Fibroblast of skin of abdomen (primary cell): ENCODE measurements around the gene CHD5.
A peak's percentile ranks its signal among the peaks of the same experiment; 100 is the strongest.

Experiments
- DNase-seq: peaks from one replicate; pipeline ENCODE4 v3.0.0-alpha.2; 2013

The CHD5 gene

DNA sequence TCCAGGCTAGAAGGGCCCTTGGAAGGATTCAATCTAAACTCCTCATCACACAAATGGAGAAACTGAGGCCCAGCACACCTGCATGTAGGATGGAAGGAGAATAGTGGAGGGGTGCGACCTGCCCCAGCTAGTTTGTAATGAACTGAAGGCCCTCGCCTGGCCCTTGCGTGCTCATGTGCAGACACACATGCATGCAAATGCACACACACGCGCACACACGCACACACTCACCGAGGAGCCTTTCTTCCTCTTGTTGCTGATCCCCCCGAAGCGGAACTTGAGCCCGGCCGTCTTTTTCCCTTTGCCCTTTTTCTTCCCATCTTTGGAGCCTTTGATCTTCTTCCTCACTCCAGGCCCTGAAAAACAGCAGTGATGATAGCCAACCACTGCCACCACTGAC is 27.9 kb downstream of the CHD5 start:
- DNase-seq, result no peak

DNA sequence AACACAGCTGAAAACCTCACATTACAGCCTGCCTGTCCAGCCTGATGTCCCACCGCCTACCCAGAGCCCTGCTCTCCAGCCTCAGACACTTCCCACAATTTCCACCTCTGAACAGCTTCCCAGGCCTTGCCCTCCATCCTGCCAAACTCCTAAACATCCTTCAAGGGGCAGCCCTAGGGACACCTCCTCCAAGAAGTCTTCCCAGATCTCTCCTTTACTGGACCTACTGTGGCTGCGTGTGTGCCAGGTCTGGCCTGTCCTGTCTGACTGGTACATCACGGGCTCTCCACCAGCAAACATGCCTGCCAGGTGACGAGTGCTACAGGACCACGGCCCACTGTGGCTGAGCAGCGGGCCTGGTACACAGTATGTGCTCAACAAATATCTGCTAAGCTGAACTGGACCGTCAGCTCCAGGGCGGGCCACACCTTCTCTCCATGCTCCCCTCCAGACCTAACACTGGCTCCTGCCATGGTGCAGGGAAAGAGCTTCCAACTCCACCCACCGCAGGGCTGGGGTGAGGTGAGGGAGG is 28.8 kb downstream of the CHD5 start:
- no peak for DNase-seq

DNA sequence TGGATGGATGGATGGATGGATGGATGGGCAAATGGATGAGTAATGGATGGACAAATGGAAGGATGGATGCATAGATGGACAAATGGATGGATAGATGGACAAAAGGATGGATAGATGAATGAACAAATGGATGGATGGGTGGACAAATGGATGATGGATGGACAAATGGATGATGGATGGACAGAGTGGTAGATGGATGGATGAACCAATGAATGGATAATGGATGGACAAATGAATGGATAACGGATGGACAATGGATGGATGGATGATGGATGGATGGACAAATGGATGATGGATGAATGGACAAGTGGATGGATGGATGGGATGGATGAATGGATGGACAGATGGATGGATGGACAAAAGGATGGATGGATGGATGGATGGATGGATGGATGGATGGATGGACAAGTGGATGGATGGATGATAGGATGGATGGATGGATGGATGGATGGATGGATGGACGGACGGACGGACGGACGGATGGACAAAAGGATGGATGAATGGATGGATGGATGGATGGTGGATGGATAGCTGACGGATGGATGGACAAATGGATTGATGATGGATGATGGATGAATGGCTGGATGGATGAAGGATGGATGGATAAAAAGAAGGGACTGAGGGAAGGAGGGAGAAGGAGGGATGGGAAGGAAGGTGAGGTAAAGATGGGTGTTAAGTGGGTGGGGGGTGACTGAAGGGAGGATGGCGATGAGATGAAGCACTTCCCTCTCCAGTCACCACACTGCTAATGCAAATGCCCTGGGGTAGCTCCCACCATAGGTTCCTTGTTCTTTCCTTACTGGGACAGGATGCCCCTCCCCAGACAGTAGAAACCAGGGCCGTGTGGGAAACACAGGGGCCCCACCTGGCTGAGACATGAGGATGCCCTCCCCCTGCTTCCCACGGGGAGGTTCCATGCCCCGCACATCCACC is 29.8 kb downstream of the CHD5 start:
- DNase-seq, result no peak

DNA sequence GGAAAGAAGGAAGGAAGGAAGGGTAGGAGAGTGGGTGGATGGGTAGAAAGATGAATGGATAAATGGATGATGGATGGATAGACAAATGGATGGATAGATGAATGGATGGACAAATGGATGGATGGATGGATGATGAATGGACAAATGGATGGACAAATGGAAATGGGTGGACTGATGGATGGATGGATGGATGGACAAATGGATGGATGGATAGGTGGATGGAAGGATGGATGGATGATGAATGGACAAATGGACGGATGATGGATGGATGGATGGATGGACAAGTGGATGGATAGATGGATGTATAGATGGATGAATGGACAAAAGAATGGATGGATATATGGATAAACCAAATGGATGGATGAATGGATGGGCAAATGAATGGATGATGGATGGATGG is 30.5 kb downstream of the CHD5 start:
- DNase-seq, result no peak

DNA sequence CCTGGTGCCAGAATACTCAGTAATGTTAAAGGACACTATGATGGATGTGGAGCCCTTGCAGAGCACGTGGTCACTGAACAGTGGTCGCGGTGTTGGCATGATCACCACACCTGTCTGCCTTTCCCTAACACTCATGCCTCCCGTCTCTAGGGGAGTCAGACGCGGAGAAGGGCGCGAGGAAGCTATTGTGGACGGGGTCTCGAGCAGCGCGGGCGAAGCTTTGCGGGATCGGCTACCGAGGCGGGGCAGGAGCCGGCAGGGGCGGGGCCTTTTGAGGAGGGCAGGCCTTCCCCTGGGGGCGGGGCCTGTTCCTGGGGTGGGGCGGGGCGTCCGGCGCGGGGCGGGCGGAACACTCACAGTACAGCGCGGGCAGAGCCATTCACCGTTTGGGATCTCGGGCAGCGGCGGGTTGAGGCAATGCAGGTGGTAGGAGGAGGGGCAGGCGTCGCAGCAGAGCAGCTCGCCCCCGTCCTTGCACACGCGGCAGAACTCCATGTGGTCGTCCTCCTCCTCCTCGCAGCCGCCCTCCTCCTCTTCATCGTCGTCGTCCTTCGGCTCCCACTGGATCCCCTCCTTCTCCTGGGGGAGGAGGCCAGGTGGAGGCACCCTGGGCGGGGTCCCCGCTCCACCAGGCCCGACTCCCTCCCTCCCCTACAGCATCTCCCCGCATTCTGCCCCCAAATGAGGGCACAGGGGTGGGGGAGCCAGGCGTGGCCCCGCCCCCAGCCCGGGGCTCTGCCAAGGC is 31.5 kb downstream of the CHD5 start:
- DNase-seq, result peak; percentile 12

DNA sequence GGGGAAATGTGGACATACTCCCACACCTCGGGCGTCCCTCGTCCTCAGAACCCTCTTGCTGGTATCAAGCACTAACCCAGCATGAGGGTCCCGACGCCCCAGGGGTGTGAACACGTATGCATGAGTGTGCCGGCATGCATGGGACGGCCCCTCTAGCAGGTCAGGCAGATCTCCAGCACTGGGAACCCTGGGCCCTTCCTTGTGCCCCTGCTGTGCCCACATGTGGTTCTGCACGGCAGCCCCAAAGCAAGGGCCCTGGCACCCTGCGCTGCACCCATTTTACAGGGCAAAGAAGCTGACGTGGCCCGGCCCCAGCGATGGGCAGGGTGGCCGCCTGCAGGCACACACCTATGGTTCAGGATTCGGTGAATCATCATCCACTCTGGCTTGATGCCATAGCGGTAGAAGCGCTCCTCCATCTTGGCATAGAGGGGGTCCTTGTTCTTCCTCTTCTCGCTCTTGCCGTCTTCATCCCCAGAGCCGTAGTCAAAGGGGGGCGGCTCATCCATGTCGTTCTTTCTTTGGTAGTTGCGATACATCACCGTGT is 34.2 kb downstream of the CHD5 start:
- no peak for DNase-seq

DNA sequence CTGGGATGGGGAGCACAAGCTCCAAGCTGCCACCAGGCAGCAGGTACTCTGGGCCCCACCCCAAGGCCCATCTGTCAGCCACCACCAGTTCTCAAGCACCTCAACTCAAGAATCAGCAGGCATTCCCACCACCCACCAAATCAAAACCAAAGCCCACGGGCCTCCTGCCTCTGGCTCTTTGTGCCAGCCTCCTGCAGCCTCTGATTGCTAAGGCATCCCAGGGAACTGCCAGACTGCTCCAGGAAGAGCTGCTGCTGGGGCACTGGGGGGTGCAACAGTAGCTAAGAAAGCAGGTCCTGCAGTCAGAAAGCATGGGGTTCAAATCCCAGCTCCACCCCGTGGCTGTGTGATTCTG is 34.7 kb downstream of the CHD5 start:
- DNase-seq, result no peak

DNA sequence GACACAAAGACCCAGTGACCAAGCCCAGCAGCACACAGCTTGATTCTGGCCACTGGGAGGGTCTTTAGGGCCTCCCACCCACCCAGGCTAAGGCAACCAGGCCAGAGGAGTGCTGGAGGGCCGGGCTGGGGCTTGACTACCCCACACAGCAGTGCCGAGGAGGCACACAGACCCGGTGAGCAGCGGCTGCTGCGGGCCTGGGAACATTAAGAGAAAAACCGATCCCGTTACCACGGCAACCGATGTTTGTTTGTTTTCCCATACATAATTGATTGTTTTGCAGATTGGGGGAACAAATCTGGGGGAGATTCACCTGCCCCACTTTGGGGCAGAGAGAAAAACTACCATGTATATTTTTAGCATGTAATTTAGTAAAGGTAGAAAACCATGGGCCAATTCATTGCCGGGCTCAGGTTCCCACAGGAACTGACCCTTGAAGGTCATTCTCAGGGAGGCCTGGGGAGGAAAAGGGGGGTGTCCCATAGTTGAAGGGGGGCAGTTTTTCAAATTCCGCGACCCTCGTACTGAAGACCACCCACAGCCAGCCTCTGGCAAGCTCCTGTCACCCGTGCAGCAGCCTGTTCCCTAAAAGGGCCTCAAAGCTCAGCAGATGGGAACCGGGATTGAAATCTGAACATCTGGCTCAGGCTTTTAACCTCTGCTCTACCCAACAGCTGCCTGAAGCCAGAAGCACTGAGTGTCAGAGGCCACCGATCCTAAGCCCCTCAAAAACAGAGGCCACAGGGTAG is 35.3 kb downstream of the CHD5 start:
- no peak for DNase-seq

DNA sequence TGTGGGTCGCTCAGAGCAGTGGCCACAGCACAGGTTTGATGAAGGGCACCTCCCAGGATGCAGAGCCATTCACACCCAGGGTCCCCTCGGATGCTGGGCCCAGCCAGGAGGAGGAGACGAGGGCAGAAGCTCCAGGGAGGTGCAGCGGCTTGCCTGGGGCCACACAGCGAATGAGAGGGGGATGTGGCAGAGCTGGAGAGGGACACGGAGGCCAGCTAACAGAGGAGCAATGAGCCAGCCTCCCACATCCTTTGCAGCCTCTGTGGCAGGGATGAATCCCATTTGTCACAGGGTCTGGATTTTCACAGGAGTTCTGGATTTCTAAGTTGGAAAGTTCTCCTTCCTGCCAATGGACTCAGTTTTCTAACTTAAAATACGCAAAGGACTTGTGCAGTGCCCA is 35.9 kb downstream of the CHD5 start:
- no peak for DNase-seq

DNA sequence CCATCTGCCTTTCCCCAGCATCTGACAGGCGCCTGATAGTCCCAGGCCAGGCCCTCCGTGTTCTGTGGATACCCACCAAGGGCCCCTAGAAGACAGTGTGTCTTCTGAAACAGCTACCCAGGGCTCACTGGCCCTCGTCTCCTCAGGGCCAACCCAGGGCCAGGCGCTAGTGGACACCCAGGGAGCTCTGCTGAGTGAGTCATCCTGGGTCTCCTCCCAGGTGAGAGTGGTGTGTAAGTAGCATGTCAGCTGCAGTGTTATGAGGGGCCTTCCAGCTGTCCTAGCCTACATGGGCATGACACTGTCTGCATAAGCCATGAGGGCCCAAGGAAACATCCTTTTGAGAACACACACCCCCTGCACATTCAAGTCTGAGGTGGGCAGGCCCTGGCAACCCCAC is 36.7 kb downstream of the CHD5 start:
- DNase-seq, result no peak

DNA sequence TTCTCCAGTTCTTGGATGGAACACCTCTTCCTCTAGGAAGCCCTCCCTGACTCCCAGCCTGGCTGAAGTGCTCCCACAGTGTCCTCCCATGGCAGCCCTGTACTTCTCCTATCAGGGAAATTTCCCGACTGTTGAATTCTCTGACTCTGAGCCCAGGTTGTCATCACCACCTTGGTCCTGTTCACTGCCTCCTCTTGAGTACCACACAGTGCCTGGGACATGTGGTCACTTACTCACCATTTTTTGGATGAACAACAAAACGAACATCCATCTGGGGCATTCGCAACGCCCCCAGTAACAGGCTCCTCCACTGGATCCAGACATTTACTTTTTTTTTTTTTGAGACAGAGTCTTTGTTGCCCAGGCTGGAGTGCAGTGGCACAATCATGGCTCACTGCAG is 37.4 kb downstream of the CHD5 start:
- DNase-seq, result no peak

DNA sequence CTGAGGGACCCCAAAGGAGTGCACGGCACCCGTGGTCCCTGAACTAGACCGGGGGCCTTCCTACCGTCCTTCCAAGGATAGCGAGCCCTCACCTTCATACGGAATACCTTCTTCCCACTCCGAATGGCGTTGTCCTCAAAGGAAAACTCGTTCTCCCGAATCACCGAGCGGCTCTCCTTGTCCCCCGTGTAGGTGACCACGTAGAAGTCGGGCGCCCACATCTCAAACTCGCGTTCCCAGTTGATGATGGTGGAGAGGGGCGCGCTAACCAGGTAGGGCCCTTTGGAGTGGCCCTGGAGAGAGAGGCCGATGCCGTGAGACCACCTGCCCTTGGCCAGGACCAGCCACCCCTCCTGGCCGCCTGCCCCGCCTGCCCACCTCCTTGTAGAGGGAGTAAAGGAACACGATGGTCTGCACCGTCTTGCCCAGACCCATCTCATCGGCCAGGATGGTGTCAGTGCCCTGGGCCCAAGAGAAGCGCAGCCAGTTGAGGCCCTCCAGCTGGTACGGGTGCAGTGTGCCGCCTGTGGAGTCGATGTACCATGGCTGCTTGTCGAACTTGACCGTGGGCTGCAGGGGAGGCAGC is 38.0 kb downstream of the CHD5 start:
- no peak for DNase-seq

DNA sequence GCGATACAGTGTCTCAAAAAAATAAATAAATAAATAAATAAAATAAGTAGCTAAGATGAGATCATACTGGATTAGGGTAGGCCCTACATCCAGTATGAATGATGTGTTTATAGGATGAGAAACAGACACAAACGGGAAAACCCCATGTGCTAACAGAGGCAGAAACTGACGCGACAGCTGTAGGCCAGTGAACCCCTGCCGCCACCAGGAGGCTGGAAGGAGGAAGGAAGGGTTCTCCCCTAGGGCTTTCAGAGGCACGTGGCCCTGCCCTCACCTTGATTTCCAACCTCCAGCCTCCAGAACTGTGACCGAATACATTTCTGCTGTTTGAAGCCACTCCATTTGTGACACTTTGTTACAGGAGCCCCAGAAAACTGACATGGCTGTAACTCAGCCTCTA is 38.5 kb downstream of the CHD5 start:
- DNase-seq, result no peak

DNA sequence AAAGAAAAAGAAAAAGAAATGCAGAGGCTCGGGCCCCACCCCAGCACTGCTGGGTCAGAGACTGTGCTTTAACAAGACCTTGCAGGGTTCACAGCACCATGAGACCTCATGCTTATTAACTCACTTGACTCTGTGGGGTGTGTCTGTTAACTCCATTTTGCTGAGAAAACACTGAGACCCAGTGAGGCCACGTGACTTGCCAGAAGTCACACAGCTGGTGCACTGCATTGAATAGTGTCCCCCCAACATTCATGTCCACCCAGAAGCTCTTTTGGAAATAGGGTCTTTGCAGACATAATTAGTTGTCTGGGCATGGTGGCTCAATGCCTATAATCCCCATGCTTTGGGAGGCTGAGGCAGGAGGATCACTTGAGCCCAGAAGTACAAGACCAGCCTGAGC is 39.7 kb downstream of the CHD5 start:
- no peak for DNase-seq

DNA sequence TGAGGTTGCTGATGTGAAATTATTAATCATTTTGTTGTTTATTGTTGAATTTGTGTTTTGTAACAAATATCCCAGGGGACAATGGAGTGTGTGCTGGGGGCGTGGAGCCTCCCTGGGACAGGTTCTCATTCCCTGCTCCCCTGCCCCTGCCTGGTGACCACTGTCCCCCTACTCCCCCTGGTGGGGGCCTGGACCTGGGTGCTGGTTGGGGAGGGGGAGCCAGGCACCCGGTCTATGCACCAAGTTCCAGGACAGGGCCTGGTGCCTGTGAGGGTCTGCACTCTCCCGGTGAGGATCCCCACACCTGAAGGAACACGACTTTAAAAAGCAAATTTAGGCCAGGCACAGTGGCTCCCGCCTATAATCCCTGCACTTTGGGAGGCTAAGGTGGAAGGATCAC is 42.4 kb downstream of the CHD5 start:
- no peak for DNase-seq

DNA sequence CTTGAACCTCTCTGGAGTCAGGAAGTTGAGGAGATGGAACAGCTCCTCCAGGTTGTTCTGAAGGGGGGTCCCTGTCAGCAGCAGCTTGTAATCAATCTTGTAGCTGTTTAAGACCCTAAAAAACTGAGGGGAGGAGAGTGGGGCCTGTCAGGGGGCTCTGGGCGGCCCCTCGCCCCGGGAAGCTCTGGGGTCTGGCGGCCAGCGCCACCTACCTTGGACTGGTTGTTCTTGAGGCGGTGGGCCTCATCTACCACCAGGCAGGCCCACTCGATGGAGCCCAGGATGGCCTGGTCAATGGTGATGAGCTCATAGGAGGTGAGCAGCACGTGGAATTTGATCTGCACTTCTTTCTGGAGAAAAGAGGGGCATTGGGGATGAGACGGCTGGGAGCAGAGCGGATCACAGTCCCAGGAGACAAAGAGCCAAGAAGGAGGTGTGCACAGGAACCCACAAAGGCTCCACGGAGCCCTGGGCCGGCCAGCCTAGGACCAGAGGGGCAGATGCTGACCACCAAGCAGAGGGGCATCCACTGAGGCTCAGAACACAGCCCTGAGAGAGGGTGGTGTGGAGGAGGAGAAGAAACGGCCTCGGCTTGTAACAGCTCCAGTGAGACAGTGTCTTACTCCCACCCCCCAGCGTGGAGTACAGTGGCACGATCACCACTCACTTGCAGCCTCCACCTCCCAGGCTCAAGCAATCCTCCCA is 43.5 kb downstream of the CHD5 start:
- DNase-seq, result no peak

DNA sequence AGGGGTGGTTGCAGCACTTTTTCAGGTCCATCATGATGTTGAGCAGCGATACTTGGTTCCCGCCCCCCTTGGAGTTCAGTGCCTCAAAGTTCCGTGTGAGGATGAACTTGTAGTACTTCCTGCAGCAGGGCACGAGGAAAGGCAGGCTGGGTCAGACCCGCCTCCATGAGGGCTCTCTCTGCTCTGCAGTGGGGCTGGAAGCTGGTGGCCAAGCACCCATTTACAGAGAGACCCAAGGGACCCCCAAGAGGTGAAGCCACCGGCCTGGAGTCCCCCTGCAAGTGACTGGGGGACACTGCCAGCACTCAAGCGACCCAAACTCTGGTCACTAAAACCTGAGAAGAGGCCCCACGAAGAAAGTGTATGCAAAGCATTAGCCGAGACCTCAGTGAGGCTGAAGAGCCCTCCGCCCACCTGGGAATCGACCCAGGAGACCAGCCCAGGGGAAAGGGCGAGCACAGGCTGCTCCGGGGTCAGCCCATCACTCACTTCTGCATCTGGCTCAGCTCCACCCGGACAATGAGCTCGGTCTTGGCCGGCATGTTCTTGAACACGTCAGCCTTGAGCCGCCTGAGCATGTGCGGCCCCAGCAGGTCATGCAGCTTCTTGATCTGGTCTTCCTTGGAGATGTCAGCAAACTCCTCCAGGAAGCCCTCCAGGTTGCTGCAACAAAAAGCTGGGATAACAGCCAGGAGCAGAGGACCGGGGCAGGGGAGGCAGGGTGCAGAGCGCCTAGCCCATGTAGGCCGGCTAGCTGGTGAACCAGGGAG is 45.2 kb downstream of the CHD5 start:
- DNase-seq, result no peak

DNA sequence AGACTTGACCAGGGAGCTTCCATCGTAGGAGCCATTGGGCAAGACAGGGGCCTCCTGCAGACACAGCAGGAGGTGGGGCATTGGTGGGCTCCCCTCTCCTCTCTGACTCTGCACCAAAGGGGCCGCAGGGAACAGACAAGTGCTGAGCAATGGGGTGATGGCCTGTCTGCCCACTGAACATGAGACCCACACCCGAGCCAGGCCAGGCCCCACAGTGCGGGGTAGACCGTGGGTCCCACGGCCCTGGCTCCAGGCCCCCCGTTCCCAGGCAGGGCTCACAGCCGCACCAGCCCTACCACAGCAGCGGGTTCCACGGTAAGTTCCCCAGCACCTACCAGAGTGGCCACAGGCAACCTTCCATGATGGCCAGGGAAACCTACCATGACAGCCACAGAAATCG is 45.9 kb downstream of the CHD5 start:
- DNase-seq, result no peak

DNA sequence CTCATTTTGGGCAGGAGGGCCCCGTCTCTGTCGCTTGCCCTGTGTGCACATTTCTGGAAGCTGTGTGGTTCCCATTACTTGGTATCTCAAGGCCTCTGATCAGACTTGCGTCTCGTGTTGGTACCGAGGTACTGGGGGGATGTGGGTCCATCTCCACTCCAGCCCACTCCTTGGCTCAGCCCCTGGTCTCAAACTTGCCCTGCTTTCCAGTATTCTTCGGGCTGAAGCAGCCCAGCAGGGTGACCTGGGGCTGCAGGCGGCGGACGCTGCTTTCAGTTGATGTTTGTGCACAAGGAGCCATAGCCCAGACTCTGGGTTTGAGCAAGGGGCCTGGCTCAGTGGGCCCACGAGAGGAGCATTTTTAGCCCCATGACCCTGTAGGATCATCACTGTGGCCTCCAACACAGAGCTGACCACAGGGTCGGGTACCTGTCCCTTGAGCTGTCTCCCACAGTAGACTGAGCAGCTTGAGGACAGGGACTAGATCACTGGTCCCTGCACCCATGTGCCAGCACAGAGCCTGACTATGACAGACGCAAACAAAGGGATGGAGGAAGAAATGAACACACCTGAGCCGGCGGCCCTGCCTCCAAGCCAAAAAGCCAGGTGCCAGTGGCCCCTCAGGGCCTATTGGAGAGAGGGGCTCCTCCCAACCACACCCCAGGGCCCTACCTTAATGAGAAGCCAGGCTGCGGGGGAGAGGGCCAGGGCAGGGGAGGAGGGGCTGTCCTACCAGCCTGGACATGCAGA is 46.8 kb downstream of the CHD5 start:
- no peak for DNase-seq

DNA sequence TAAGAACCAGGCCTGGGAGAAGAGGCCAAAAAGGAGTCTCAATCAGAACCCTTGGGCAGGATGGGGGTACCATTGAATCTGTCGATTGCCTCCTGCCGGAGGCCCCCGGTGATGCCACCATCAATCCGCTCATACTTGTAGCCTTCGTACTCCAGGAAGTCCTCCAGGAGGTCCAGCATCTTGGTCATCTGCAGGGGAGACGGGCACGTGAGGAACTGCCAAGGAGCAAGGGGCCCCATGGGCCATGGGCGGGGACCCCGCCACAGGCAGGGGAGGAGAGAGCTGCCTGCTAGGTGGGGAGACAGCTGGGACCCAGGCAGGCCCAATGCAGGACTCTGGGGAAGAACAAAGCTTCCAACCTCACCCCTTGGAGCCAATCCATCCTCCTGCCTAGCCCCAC is 48.6 kb downstream of the CHD5 start:
- no peak for DNase-seq
